ENCODE results near the gene PPP4C. TPM values are rescaled to one million over a fixed set of nuclear protein-coding genes. Genes with fewer than 3 reads are reported as not detected.
"Not testable (repeated sequence)": the region's sequence is repeated elsewhere in the genome, so short reads cannot be mapped to it uniquely, and the experiment has no call there.

PPP4C gene
- total RNA-seq, result 100 to 1,000 TPM; 125 to 127 TPM

DNA sequence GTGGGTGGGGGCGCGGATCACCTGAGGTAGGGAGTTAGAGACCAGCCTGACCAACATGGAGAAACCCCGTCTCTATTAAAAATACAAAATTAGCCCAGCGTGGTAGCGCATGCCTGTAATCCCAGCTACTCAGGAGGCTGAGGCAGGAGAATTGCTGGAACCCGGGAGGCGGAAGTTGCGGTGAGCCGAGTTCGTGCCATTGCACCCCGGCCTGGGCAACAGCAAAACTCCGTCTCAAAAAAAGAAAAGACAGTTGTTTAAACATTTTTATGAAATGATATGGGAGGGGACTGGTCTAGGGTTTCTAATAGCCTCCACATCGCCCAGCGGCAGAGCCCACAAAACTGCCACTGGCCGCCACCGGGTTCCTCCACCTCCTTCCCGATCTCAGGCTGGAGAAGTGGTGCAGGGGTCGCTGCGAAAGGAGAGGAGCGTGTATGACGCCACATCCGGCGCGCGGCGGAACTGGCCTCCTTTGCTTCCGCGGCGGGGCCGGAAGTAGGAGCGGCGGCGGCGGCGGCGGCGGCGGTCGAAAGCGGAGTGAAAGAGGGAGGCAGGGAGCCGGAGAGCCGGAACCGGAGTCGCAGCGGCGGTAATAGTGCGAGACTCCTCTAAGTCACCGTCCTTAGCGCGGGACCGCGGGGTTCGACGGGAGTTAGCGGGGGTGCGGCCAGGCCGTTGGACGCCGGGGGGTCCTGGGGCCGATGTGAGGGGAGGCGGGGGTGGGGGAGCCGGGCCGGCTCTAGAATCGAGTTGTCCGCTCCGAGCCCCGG, at the start of gene PPP4C:
Gene PPP4C (plus strand): TSS at position 492 of the 773 bp plus-strand sequence. CDS start 384 bp downstream, outside the sequence.
- H3K36me3 Mint-ChIP-seq, result peaks cover 46% of the 10 kb centered on the region

DNA sequence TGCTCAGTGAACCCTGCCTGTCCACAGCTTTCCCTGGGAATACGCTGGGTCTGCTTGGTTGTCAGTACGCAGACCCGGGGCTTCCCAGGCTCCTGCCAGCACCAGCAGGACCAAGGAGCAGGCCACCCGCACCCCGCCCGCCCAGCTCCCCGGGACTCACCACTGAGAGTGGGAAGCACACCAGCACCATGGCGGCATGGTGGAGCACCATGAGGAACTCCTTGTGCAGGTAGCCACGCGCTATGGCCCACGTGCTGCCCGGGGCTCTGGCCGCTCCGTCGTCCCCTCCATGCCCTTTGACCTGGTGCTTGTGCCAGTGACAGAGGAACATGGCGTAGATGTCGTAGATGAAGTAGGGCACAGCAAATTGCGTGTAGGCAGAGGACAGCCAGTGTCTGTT, 49.3 kb upstream of the PPP4C start:
- Mint-ChIP-seq H3K27ac (no peak overlapping the region), H3K27me3 (peaks cover 46% of the 10 kb centered on the region), H3K9me3 (no peaks in the 10 kb centered on the region), H3K4me3 (no peak overlapping the region), H3K4me1 (peaks cover 3% of the 10 kb centered on the region), H3K36me3 (no peaks in the 10 kb centered on the region)
- no peak for DNase-seq

More for the DNA sequence above, at the start of gene PPP4C:
- H3K27me3 Mint-ChIP-seq, result no peaks in the 10 kb centered on the region
- H3K27ac Mint-ChIP-seq, result peak within 1 kb of the TSS; percentile 88
- DNase-seq, result peak; percentile 95
- H3K4me1 Mint-ChIP-seq, result peaks cover 35% of the 10 kb centered on the region
- peak within 1 kb of the TSS; percentile 93 for H3K4me3 Mint-ChIP-seq
- H3K9me3 Mint-ChIP-seq, result no peaks in the 10 kb centered on the region

DNA sequence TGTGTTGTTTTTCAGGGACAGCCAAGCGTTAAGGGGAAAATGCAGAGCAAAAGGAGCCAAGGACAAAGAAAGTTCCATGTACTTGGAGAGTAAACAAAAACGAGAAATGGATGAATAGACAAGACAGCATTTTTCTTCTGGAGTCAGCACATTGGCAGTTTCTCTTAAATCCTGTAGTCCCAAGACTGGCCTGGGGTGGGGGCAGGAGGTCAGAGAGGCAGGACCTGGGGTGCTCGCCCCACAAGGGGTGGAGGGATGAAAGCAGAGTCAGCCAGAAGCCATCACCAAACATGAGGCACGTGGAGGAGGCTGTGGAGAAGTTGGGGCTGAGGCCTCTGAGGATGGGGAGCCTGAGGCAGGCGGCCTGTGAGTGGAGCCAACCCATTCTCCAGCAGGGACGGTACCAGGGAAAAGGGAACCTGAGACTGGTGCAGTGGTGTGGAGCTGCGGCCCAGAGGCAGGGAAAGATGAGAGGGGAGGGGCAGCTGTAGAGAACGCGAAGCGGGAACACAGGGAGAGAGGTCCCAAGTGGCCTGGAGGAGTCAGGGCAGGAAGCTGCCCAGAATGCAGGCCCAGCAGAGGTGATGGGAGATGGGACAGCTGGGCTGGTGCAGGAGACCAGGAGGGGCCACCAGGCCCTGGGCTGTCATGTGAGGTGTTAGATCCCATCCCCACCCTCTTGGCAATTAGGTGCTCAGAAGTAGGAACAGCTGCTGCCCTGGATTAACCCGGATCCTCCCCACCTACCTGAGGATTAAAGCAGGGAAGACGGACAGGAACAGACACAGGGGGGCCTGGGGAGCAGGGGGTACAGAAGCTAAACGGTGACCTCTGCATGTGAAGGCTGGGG, 48.0 kb upstream of the PPP4C start:
- Mint-ChIP-seq H3K4me1 (peaks cover 3% of the 10 kb centered on the region), H3K4me3 (no peak overlapping the region), H3K36me3 (no peaks in the 10 kb centered on the region), H3K9me3 (no peaks in the 10 kb centered on the region), H3K27ac (no peak overlapping the region), H3K27me3 (peaks cover 60% of the 10 kb centered on the region)
- no peak for DNase-seq

DNA sequence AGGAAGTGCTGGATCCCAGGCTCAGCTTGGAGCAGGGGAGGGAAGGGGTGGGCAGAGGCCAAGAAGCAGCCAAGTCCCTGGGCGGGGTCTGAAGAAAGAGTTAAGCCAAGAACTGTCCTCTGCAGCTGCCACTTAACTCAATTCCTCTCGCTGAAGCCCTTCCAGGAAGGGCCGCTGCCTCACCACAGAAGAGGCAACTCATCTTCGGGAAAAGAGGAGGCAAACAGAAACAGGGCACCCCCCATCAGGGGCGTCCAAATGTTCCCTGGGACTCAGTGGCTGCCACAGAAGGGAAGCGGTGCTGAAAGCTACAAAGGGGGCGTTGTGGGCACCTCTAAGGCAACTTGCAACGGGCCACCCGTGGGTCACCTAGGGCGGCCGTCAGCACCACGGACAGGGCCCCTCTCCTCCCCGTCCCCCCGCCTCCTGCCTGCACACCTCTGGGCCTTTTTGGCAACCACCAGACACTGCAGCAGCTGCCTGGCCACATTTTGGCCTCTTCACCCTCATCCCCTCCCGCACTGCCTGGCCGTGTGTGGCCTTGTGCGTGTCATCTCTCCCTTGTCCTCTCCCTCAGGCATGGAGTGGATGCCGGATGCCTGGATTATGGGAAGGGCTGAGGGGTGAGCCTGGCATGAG, 47.2 kb upstream of the PPP4C start:
- peaks cover 3% of the 10 kb centered on the region for H3K4me1 Mint-ChIP-seq
- peaks cover 67% of the 10 kb centered on the region for H3K27me3 Mint-ChIP-seq
- H3K36me3 Mint-ChIP-seq, result no peaks in the 10 kb centered on the region
- no peaks in the 10 kb centered on the region for H3K9me3 Mint-ChIP-seq
- no peak overlapping the region for H3K4me3 Mint-ChIP-seq
- DNase-seq, result peak; percentile 45
- no peak overlapping the region for H3K27ac Mint-ChIP-seq

DNA sequence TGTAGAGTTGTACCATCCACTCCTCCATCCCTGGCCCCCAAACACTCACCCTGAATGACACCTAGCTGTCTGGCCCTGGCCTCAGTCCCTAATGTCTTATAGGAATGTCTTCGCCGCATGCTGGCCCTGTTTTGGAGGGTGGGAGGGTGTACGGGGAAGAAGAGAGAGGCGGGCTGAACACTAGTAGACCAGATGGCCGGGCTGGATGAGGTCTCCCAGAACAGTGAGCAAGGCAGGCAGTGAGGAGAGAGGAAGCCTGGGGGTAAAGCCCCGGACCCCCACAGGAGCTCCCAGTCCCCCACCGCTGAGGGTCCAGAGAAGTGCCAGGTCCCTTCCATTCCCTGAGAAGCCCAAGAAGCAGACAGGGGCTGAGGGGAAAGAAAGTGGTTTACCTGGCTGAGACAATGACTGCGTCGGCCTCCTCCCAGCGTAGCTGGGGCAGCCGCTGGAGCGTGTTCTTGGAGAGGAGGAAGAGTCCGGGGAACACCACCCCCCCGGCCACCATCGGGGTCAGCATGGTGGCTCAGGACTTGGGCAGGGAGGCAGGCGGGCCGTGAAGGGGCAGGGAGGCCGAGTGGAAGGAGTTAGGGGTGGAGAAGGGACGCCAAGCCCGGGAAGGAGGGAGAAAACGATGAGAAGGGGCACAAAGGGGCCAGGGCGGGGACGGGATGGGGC, 45.6 kb upstream of the PPP4C start:
- peaks cover 75% of the 10 kb centered on the region for H3K27me3 Mint-ChIP-seq
- H3K36me3 Mint-ChIP-seq, result no peaks in the 10 kb centered on the region
- peaks cover 4% of the 10 kb centered on the region for H3K4me1 Mint-ChIP-seq
- H3K9me3 Mint-ChIP-seq, result no peaks in the 10 kb centered on the region
- peak overlapping the region; percentile 29 for H3K4me3 Mint-ChIP-seq
- H3K27ac Mint-ChIP-seq, result no peak overlapping the region
- DNase-seq, result no peak

DNA sequence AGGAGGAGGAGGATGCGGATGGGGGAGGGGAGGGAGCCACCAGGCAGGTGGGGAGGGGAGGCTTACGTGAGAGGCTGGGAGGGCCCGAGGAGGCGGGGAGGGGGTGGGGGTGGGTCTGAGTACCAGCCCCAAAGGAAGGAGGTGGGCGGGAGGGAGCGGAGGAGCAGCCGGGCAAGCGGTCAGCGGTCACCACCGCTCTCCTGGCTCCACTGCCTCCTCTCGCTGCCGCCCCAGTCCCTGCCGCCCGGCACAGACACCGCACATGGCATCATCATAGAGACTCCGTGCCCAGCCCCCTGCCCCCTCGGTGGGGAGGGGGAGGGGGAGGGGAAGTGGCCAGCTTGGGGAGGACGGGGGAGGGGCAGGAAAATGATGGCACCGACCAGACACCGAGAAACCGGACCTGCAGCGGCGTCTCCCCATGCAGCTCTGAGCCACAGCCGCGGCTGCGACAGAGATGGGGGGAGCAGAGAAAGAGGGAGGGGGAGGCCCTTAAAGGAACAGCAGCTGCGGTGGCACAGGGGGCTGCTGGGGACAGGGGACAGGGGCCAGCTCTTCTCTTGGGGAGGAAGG, 44.9 kb upstream of the PPP4C start, which contains the start of gene TLCD3B:
Gene TLCD3B (minus strand): TSS at position 431 of the 573 bp plus-strand sequence. CDS start 744 bp downstream, outside the sequence.
- Mint-ChIP-seq H3K4me1 (peaks cover 6% of the 10 kb centered on the region), H3K9me3 (no peaks in the 10 kb centered on the region), H3K4me3 (peak within 1 kb of the TSS; percentile 29), H3K36me3 (no peaks in the 10 kb centered on the region), H3K27me3 (peaks cover 79% of the 10 kb centered on the region), H3K27ac (no peak within 1 kb of the TSS)
- no peak for DNase-seq

DNA sequence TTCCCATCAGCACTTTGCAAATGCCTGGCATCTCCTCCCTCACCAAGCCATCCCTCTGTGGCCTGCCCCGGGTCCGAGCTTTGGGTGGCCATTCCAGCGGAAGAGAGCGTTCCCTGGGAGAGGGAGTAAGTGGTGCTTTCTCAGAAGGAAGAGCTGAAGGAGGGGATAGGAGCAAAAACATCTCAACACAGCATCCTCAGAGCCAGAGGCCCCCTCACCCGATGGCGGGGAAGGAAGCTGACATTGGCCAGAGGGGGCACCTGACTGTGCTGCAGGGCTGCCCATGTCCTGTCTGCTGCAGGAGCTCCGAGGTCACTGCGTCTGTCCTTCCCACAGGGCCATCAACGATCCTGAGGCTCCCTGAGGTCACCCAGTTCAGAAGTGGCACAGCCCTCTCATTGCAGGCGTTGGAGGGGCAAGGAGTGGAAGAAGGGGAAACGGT, 44.3 kb upstream of the PPP4C start:
- Mint-ChIP-seq H3K36me3 (no peaks in the 10 kb centered on the region), H3K4me3 (no peak overlapping the region), H3K9me3 (no peaks in the 10 kb centered on the region), H3K27ac (no peak overlapping the region), H3K27me3 (peaks cover 79% of the 10 kb centered on the region), H3K4me1 (peaks cover 6% of the 10 kb centered on the region)
- no peak for DNase-seq

DNA sequence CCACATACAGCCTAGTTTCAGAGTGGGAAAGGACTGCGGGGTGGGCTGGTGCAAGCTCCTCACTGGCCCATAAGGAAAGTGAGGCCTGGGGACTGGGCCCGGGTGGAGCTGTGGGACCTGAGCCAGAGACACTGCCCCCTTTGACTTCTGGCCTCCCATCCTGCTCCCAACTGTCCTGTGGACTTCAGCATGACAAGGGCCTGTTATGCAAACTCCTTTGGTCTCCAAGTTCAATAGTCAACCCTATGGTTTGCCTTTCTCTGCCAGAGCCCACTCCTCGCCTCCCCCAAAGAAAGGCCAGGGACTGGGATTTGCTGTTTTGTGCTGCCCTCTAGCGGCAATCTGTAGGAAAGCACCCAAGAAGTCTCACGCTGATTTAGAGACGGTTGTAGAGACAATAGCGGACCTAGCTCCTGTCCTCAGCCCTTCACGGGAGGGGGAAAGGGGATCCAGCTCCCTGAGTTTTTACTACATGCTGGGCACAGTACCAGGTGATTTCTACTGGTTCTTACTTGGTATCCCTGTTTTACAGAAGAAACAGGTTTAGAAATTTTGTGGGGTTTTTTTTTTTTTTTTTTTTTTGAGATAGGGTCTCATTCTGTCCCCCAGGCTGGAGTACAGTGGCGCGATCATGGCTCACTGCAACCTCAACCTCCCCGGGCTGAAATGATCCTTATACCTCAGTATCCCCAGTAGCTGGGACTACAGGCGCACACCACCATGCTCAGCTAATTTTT, 43.5 kb upstream of the PPP4C start:
- Mint-ChIP-seq H3K4me3 (no peak overlapping the region), H3K36me3 (no peaks in the 10 kb centered on the region), H3K27me3 (peaks cover 74% of the 10 kb centered on the region), H3K4me1 (peaks cover 6% of the 10 kb centered on the region), H3K27ac (no peak overlapping the region), H3K9me3 (no peaks in the 10 kb centered on the region)
- DNase-seq, result peak; percentile 64

DNA sequence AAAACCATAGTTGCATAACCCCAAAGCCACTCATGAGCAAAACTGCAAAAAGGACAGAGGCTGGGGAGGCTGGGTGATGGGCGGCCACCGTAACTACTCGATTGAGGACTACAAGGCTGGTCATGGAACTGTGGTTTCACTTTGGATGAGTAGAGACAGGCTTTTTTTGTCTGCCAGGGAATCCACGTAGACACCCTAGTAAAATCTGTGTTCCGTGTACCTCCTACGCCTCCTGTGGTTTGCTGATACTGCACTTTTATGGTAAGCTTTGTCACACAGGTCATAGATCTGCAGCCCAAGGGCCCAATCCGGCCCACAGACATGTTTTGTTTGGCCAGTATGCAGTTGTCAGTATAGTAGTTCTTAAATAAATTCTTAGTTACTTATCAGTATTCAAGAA, 42.5 kb upstream of the PPP4C start:
- Mint-ChIP-seq H3K36me3 (no peaks in the 10 kb centered on the region), H3K9me3 (no peaks in the 10 kb centered on the region), H3K4me3 (no peak overlapping the region), H3K27me3 (peaks cover 63% of the 10 kb centered on the region), H3K27ac (no peak overlapping the region), H3K4me1 (peaks cover 6% of the 10 kb centered on the region)
- no peak for DNase-seq

DNA sequence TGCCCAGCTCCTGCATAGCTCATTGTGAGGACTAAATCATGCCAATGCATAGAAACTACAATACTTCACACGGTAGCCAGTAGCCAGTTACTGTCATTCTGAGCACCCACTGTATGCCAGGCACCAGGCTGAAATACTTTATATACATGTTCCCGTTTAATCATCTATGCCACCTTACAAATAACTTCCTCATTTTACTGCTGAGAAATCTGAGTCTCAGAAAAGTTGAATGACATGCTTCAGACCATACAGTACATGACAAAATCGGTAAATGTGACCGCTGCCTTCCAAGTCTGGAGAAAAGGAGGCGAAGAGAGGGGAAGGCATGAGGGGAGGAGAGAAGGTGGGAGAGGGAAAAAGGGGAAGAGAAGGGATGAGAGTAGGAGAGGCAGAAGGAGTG, 35.6 kb upstream of the PPP4C start:
- H3K4me1 Mint-ChIP-seq, result peaks cover 2% of the 10 kb centered on the region
- H3K27ac Mint-ChIP-seq, result no peak overlapping the region

DNA sequence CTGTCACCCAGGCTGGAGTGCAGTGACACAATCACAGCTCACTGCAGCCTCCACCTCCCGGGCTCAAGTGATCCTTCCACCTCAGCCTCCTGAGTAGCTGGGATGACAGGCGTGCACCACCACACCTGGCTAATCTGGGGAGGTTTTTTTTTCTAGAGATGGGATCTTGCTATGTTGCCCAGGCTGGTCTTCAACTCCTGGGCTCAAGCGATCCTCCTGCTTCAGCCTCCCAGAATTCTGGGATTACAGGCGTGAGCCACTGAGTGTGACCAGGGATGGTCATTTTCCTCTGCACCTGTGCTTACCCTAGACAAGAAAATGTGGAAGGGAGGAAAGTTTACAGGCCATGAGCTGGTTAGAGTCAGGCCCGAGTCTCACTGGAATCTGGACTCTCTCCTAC, 35.1 kb upstream of the PPP4C start:
- H3K4me1 Mint-ChIP-seq, H3K9me3 Mint-ChIP-seq, DNase-seq, H3K4me3 Mint-ChIP-seq, H3K36me3 Mint-ChIP-seq, H3K27ac Mint-ChIP-seq, H3K27me3 Mint-ChIP-seq: not testable (repeated sequence)

More for the DNA sequence above, 35.6 kb upstream of the PPP4C start:
- Mint-ChIP-seq H3K4me3 (no peak overlapping the region), H3K27me3 (peaks cover 11% of the 10 kb centered on the region), H3K9me3 (no peaks in the 10 kb centered on the region), H3K36me3 (no peaks in the 10 kb centered on the region)
- DNase-seq, result no peak

DNA sequence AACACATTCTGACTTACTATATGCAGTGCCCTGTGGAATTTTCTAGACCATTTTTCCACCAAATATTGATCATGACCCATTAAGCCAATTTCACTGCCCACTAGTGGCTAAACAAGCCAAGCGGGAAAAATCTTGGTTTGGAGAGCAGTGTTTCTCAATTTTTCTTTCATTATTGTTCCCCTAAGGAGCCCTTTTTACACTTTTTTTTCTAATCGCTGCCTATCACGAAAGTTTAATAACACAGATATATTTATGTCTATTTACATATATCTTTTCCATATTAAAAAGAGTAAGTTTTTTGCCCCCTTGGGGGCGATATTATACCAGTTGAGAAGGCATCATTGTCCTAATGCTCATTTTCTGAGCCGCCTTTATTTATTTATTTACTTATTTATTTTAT, 34.0 kb upstream of the PPP4C start:
- H3K27ac Mint-ChIP-seq, result no peak overlapping the region
- no peak overlapping the region for H3K4me3 Mint-ChIP-seq
- no peak for DNase-seq

DNA sequence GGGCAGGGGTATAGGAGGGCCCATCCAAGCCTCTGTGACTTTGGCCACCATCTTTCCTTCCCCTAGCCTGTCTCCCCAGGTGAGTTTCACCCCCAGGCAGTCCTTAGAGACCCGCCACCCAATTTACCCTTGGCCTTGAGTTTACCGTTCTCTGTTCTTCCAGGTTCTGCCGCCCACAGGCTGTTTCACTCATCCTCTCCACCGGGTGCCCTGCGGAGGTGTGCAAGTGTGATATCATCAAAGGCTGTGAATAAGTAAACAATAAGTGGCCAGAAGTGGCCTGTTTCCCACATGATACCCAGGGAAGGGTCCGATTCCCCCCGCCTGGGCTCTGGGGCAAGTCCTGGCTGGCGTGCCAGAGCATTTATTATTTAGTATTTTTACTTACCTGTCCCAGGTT, 29.6 kb upstream of the PPP4C start:
- Mint-ChIP-seq H3K27ac (no peak overlapping the region), H3K27me3 (no peaks in the 10 kb centered on the region), H3K4me1 (no peaks in the 10 kb centered on the region), H3K4me3 (no peak overlapping the region), H3K36me3 (no peaks in the 10 kb centered on the region), H3K9me3 (no peaks in the 10 kb centered on the region)
- no peak for DNase-seq

More for the DNA sequence above, 34.0 kb upstream of the PPP4C start:
- Mint-ChIP-seq H3K4me1 (peaks cover 2% of the 10 kb centered on the region), H3K9me3 (no peaks in the 10 kb centered on the region), H3K27me3 (peaks cover 8% of the 10 kb centered on the region), H3K36me3 (no peaks in the 10 kb centered on the region)

DNA sequence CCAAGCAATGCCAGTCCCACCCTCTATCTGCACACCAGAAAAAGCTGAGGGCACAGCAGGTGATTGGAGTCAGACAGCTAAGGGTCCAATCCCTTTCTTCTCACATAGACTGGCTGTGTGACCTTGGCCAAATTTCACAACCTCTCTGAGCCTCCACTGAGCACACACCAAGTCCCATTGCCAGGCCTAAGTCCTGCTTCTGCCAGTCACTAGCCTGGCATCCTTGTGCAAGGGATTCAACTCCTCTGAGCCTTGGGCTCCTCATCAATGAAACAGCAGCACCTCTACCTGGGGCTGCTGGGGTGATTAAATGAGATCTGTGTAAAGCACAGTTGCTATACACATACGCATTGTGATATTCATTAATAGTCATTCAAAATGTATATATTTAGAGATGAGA, 29.2 kb upstream of the PPP4C start:
- peaks cover under 1% of the 10 kb centered on the region for H3K36me3 Mint-ChIP-seq
- H3K27ac Mint-ChIP-seq, result no peak overlapping the region
- no peaks in the 10 kb centered on the region for H3K9me3 Mint-ChIP-seq
- no peak overlapping the region for H3K4me3 Mint-ChIP-seq
- H3K27me3 Mint-ChIP-seq, result no peaks in the 10 kb centered on the region
- DNase-seq, result no peak
- peaks cover 2% of the 10 kb centered on the region for H3K4me1 Mint-ChIP-seq
